ENCODE measurements around the gene KRT83.

GRCh38 chr12:52280319-52280795 lies 40.8 kb downstream of the KRT83 start:
- no peak for TF ChIP-seq ZNF544 (tag by site-specific recombination; IDR thresholded peaks at IDR 0.05)
- TF ChIP-seq, protein P1, sequence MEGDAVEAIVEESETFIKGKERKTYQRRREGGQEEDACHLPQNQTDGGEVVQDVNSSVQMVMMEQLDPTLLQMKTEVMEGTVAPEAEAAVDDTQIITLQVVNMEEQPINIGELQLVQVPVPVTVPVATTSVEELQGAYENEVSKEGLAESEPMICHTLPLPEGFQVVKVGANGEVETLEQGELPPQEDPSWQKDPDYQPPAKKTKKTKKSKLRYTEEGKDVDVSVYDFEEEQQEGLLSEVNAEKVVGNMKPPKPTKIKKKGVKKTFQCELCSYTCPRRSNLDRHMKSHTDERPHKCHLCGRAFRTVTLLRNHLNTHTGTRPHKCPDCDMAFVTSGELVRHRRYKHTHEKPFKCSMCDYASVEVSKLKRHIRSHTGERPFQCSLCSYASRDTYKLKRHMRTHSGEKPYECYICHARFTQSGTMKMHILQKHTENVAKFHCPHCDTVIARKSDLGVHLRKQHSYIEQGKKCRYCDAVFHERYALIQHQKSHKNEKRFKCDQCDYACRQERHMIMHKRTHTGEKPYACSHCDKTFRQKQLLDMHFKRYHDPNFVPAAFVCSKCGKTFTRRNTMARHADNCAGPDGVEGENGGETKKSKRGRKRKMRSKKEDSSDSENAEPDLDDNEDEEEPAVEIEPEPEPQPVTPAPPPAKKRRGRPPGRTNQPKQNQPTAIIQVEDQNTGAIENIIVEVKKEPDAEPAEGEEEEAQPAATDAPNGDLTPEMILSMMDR (tag by site-specific recombination; IDR thresholded peaks at IDR 0.05), result no peak
- TF ChIP-seq REST (tag by site-specific recombination; IDR thresholded peaks at IDR 0.05), result no peak
- TF ChIP-seq TCF7L2 (IDR thresholded peaks at IDR 0.05; ENCODE audit: borderline replicate concordance, low read depth, low read length), result no peak
- TF ChIP-seq ZNF157 (tag by site-specific recombination; IDR thresholded peaks at IDR 0.05), result no peak
- TF ChIP-seq ZNF433 (tag by site-specific recombination; IDR thresholded peaks at IDR 0.05; ENCODE audit: low read depth), result no peak
- no peak for TF ChIP-seq ZNF473 (tag by site-specific recombination; IDR thresholded peaks at IDR 0.05)

Measured in HEK293 (cell line).